Mesenchymal stem cell (in vitro differentiated cells and primary cell): ENCODE measurements around the gene MARVELD2.
"Not testable (repeated sequence)": the region's sequence is repeated elsewhere in the genome, so short reads cannot be mapped to it uniquely, and the experiment has no call there.

Experiments
- DNase-seq: peaks from one replicate; pipeline ENCODE4 v3.0.0-alpha.2; 2013
- H2AFZ ChIP-seq: one replicate; pipeline ENCODE4 v1.6.1; 2013; ENCODE audit warnings: low read depth, mild to moderate bottlenecking, control low read depth, inconsistent platforms, low read length, moderate library complexity
- H2AK5ac ChIP-seq: 2 replicates; pipeline ENCODE4 v1.6.1; 2013; ENCODE audit warnings: low read length, moderate library complexity, mild to moderate bottlenecking, inconsistent platforms; ENCODE audit not compliant: severe bottlenecking
- H2BK120ac ChIP-seq: one replicate; pipeline ENCODE4 v1.6.1; 2013; ENCODE audit warnings: low read depth, mild to moderate bottlenecking, inconsistent platforms, low read length, moderate library complexity
- H2BK12ac ChIP-seq, 2 experiments: one replicate each; pipeline ENCODE4 v1.6.1; 2013; ENCODE audit warnings: inconsistent platforms in 2 of 2, low read length in 2 of 2, mild to moderate bottlenecking in 2 of 2, moderate library complexity in 2 of 2, control low read depth in 1 of 2
- H2BK15ac ChIP-seq: one replicate; pipeline ENCODE4 v1.6.1; 2013; ENCODE audit warnings: mild to moderate bottlenecking, low read depth, inconsistent platforms; ENCODE audit not compliant: poor library complexity, severe bottlenecking
- H2BK5ac ChIP-seq: 2 replicates; pipeline ENCODE4 v1.6.1; 2013; ENCODE audit warnings: low read depth, mild to moderate bottlenecking, low read length, control low read depth, inconsistent platforms; ENCODE audit not compliant: poor library complexity, severe bottlenecking
- H3K14ac ChIP-seq, 2 experiments: one replicate each; pipeline ENCODE4 v1.6.1; 2013; ENCODE audit warnings: inconsistent platforms in 2 of 2, low read length in 2 of 2, control low read depth in 1 of 2, mild to moderate bottlenecking in 1 of 2, moderate library complexity in 1 of 2
- H3K18ac ChIP-seq, 2 experiments: one replicate each; pipeline ENCODE4 v1.6.1; 2013; ENCODE audit warnings: inconsistent platforms in 2 of 2, low read length in 2 of 2, control low read depth in 1 of 2, low read depth in 1 of 2, mild to moderate bottlenecking in 1 of 2
- H3K23ac ChIP-seq, 2 experiments: one replicate each; pipeline ENCODE4 v1.6.1; 2013; ENCODE audit warnings: inconsistent platforms in 2 of 2, low read length in 2 of 2, mild to moderate bottlenecking in 2 of 2, moderate library complexity in 2 of 2, control low read depth in 1 of 2
- H3K27ac ChIP-seq: 2 replicates; pipeline ENCODE4 v1.5.1; 2013; ENCODE audit warnings: mild to moderate bottlenecking, moderate library complexity, low read length, control low read depth, inconsistent platforms; ENCODE audit not compliant: poor library complexity, severe bottlenecking
- H3K27me3 ChIP-seq, 2 experiments: 2 replicates each; pipeline versions ENCODE4 v1.6.1 to v1.7.0; 2013; ENCODE audit warnings: low read length in 2 of 2, mild to moderate bottlenecking in 2 of 2, moderate library complexity in 2 of 2, control low read depth in 1 of 2, inconsistent platforms in 1 of 2; ENCODE audit not compliant: control insufficient read depth in 1 of 2, insufficient read depth in 1 of 2
- H3K36me3 ChIP-seq, 2 experiments: 2 replicates each; pipeline versions ENCODE4 v1.6.1 to v1.7.0; 2013; ENCODE audit warnings: low read length in 2 of 2, control low read depth in 1 of 2, inconsistent platforms in 1 of 2, low read depth in 1 of 2, mild to moderate bottlenecking in 1 of 2; ENCODE audit not compliant: insufficient read depth in 2 of 2, control insufficient read depth in 1 of 2
- H3K4ac ChIP-seq, 2 experiments: one replicate each; pipeline ENCODE4 v1.6.1; 2013; ENCODE audit warnings: inconsistent platforms in 2 of 2, low read length in 2 of 2, mild to moderate bottlenecking in 2 of 2, moderate library complexity in 2 of 2, control low read depth in 1 of 2, low read depth in 1 of 2
- H3K4me1 ChIP-seq: 2 replicates; pipeline ENCODE4 v1.6.1; 2013; ENCODE audit warnings: low read depth, low read length, control low read depth; ENCODE audit not compliant: control insufficient read depth, insufficient read depth
- H3K4me2 ChIP-seq: 2 replicates; pipeline ENCODE4 v1.6.1; 2013; ENCODE audit warnings: low read length, mild to moderate bottlenecking, inconsistent platforms; ENCODE audit not compliant: poor library complexity, severe bottlenecking
- H3K4me3 ChIP-seq, 2 experiments: 2 replicates each; pipeline versions ENCODE4 v1.5.1 to v1.7.0; 2013; ENCODE audit warnings: low read length in 2 of 2, mild to moderate bottlenecking in 2 of 2, control low read depth in 1 of 2, low read depth in 1 of 2; ENCODE audit not compliant: insufficient read depth in 1 of 2
- H3K79me1 ChIP-seq: replicated peaks from 2 replicates; pipeline ENCODE4 v1.6.1; 2013; ENCODE audit warnings: mild to moderate bottlenecking, control low read depth, low read length, inconsistent platforms; ENCODE audit not compliant: poor library complexity, severe bottlenecking
- H3K9ac ChIP-seq: 2 replicates; pipeline ENCODE4 v1.7.0; 2013; ENCODE audit warnings: mild to moderate bottlenecking, low read length, moderate library complexity
- H3K9me3 ChIP-seq: 2 replicates; pipeline ENCODE4 v1.7.0; 2013; ENCODE audit warnings: mild to moderate bottlenecking, low read length; ENCODE audit not compliant: control insufficient read depth
- H4K8ac ChIP-seq: one replicate; pipeline ENCODE4 v1.6.1; 2013; ENCODE audit warnings: inconsistent platforms, mild to moderate bottlenecking, low read length, moderate library complexity
- H4K91ac ChIP-seq: one replicate; pipeline ENCODE4 v1.6.1; 2013; ENCODE audit warnings: mild to moderate bottlenecking, low read length, inconsistent platforms
- WGBS: methylation state at CpG from one replicate; pipeline ENCODE4 v1.1.7; 2013; ENCODE audit warnings: mixed read lengths; 5-methylcytosine and 5-hydroxymethylcytosine counted together

Gene MARVELD2

DNA sequence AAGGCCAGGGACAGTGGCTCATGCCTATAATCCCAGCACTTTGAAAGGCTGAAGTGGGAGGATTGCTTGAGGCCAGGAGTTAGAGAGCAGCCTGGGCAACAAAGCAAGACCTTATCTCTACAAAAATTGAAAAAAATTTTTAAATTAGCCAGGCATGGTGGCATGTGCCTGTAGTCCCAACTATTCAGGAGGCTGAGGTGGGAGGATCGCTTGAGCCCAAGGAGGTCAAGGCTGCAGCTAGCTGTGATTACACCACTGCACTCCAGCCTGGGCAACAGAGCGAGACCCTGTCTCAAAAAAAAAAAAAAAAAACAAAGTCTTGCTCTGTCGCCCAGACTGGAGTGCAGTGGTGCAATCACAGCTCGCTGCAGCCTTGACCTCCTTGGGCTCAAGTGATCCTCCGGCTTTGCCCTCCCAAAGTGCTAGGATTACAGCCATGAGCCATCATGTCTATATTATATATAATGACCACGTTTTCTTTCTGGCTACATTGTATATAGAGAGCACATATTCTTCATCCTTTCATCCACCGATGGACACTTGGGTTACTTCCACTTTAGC, 40.6 kb downstream of the MARVELD2 start:
- H2BK120ac ChIP-seq, H2AFZ ChIP-seq, H3K9ac ChIP-seq, H3K4me2 ChIP-seq, H3K36me3 ChIP-seq, H2BK15ac ChIP-seq, H2BK5ac ChIP-seq, H3K27me3 ChIP-seq, H3K14ac ChIP-seq, H3K18ac ChIP-seq, H4K91ac ChIP-seq, H4K8ac ChIP-seq, H3K79me1 ChIP-seq, DNase-seq, H2AK5ac ChIP-seq, H3K4me1 ChIP-seq, H3K4me3 ChIP-seq, H3K23ac ChIP-seq, H3K9me3 ChIP-seq, H3K4ac ChIP-seq, H3K27ac ChIP-seq, H2BK12ac ChIP-seq: not testable (repeated sequence)
- WGBS: 94% methylated on average over 7 of the region's 7 CpGs

DNA sequence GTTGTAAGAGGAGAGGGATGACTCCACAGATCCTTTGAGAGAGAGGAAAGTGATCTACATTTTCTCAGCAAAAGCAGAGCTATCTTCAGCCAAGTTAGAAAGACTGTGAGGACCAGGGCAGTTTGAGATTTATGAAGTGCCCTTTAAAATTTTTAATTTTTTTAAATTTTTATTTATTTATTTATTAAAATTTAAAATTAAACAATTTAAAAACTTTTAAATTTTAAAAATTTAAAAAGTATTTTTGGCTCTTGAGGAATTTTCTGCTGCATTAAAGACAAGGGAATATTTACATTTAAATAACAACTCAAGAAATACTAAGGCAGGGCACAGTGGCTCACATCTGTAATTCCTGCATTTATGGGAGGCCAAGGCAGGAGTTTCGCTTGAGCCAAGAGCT, 47.3 kb downstream of the MARVELD2 start:
- no peak for DNase-seq
- Histone ChIP-seq H2AK5ac (no peak overlapping the region), H3K4me1 (no peaks in the 10 kb centered on the region), H2BK120ac (no peak overlapping the region), H3K4ac (no peak overlapping the region), H3K36me3 (no peaks in the 10 kb centered on the region), H3K4me3 (no peak overlapping the region), H3K9me3 (peaks cover 5% of the 10 kb centered on the region), H3K18ac (no peak overlapping the region), H3K9ac (no peak overlapping the region), H3K4me2 (no peak overlapping the region), H2BK15ac (no peak overlapping the region), H2AFZ (no peak overlapping the region), H4K91ac (no peak overlapping the region), H4K8ac (no peak overlapping the region), H3K27ac (no peak overlapping the region), H3K14ac (no peak overlapping the region), H3K79me1 (no peaks in the 10 kb centered on the region), H2BK5ac (no peak overlapping the region), H2BK12ac (no peak overlapping the region), H3K27me3 (no peaks in the 10 kb centered on the region), H3K23ac (no peak overlapping the region)
- 92% methylated on average over 1 of the region's 1 CpG for WGBS

DNA sequence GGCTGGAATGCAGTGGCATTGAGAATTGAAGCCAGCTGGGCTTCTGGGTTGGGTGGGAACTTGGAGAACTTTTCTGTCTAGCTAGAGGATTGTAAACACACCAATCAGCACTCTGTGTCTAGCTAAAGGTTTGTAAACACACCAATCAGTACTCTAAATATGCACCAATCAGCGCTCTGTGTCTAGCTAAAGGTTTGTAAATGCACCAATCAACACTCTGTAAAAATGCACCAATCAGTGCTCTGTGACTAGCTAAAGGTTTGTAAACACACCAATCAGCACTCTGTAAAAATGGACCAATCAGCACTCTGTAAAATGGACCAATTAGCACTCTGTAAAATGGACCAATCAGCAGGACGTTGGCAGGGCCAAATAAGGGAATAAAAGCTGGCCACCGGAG, 51.5 kb downstream of the MARVELD2 start:
- not testable (repeated sequence) for H4K91ac ChIP-seq, H3K4ac ChIP-seq, H3K36me3 ChIP-seq, H3K27ac ChIP-seq, H3K79me1 ChIP-seq, H2BK15ac ChIP-seq, H3K23ac ChIP-seq, H2AFZ ChIP-seq, H3K14ac ChIP-seq, H3K4me3 ChIP-seq, H2BK12ac ChIP-seq, H2BK120ac ChIP-seq, DNase-seq, H3K4me1 ChIP-seq, H3K27me3 ChIP-seq, H2AK5ac ChIP-seq, H4K8ac ChIP-seq, H2BK5ac ChIP-seq, H3K9me3 ChIP-seq, H3K4me2 ChIP-seq, H3K9ac ChIP-seq, H3K18ac ChIP-seq
- WGBS: 93% methylated on average over 3 of the region's 3 CpGs

DNA sequence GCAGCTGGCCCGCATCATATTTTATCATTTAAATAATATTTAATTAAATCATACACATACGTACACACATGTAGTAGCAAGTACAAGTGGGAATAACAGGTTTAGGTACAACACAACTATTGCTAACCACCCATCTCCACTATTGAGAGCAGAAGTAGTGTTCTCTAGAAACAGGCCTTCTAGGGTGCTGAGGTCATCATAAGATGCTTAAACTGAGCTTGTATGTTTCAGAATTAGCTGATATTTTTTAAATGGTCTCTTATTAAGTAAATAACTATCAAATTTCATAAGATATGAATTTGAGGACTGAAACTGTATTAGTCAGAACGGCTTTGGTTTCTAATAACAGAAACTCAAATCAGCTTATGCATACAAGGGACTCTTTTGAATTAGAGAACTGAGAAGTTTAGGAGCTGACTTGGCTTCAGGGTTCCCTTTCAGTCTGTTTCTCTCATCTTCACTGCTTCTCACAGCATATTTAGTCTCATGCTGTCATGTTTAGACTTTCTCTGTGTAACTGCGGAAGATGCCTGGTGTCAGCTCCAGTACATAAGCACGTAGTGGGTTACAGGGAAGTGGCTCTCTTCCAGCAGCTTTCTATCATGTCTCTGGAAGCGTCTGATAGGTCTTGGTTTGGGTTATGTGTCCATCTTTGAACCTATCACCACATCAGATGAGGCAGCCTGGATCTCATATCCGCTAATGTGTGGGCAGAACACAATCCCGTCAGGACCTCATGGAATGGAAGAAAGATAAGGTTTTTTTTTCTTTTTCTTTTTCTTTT, 52.7 kb downstream of the MARVELD2 start:
- H3K9ac ChIP-seq: no peak overlapping the region
- no peak overlapping the region for H2AK5ac ChIP-seq
- WGBS: 82% methylated on average over 5 of the region's 8 CpGs
- no peak overlapping the region for H3K4me3 ChIP-seq
- no peak overlapping the region for H3K14ac ChIP-seq
- no peak overlapping the region for H4K8ac ChIP-seq
- H3K4ac ChIP-seq: no peak overlapping the region
- no peak overlapping the region for H2BK12ac ChIP-seq
- no peak overlapping the region for H3K27ac ChIP-seq
- H3K9me3 ChIP-seq: peaks cover 3% of the 10 kb centered on the region
- H3K23ac ChIP-seq: no peak overlapping the region
- H3K4me1 ChIP-seq: no peaks in the 10 kb centered on the region
- H3K27me3 ChIP-seq: no peaks in the 10 kb centered on the region
- no peak overlapping the region for H3K4me2 ChIP-seq
- no peaks in the 10 kb centered on the region for H3K36me3 ChIP-seq
- H3K18ac ChIP-seq: no peak overlapping the region
- no peak overlapping the region for H2BK15ac ChIP-seq
- no peaks in the 10 kb centered on the region for H3K79me1 ChIP-seq
- no peak overlapping the region for H2BK120ac ChIP-seq
- no peak overlapping the region for H4K91ac ChIP-seq
- H2AFZ ChIP-seq: no peak overlapping the region
- no peak overlapping the region for H2BK5ac ChIP-seq
- DNase-seq: no peak
